NCI-H2196 (cell line): ENCODE results near the gene PLEKHA5.
"Not testable (repeated sequence)": the region's sequence is repeated elsewhere in the genome, so short reads cannot be mapped to it uniquely, and the experiment has no call there.

Source experiments
- DNase-seq: peaks from one replicate; lab custom pipeline; 2025; ENCODE audit not compliant: unreplicated experiment; lab: John Stamatoyannopoulos, UW

The PLEKHA5 gene

GRCh38 chr12:19167708-19168107 is 38.2 kb downstream of the PLEKHA5 start:
- no peak for DNase-seq

GRCh38 chr12:19168644-19169043 is 39.1 kb downstream of the PLEKHA5 start:
- no peak for DNase-seq

GRCh38 chr12:19169222-19169621 is 39.7 kb downstream of the PLEKHA5 start:
- DNase-seq: no peak

- DNase-seq: not testable (repeated sequence)
Observed at GRCh38 chr12:19170286-19170685, 40.8 kb downstream of the PLEKHA5 start.

- no peak for DNase-seq
Observed at GRCh38 chr12:19171731-19172130, 42.2 kb downstream of the PLEKHA5 start.

GRCh38 chr12:19177754-19178153 is 48.2 kb downstream of the PLEKHA5 start:
- no peak for DNase-seq

- DNase-seq: no peak
Observed at GRCh38 chr12:19179986-19180385, 50.5 kb downstream of the PLEKHA5 start.

- DNase-seq: peak; percentile 60
Observed at GRCh38 chr12:19181666-19182426, 52.3 kb downstream of the PLEKHA5 start.

- no peak for DNase-seq
Observed at GRCh38 chr12:19183121-19183838, 53.7 kb downstream of the PLEKHA5 start.

GRCh38 chr12:19185262-19185929 is 55.9 kb downstream of the PLEKHA5 start:
- no peak for DNase-seq

- peak; percentile 61 for DNase-seq
Observed at GRCh38 chr12:19186722-19187661, 57.5 kb downstream of the PLEKHA5 start.

GRCh38 chr12:19189522-19189921 is 60.0 kb downstream of the PLEKHA5 start:
- DNase-seq: no peak

- no peak for DNase-seq
Observed at GRCh38 chr12:19190292-19191031, 60.9 kb downstream of the PLEKHA5 start.

- DNase-seq: no peak
Observed at GRCh38 chr12:19191089-19191488, 61.6 kb downstream of the PLEKHA5 start.

GRCh38 chr12:19191563-19191962 is 62.0 kb downstream of the PLEKHA5 start:
- DNase-seq: no peak

GRCh38 chr12:19192710-19193109 is 63.2 kb downstream of the PLEKHA5 start:
- no peak for DNase-seq

GRCh38 chr12:19194963-19195362 is 65.4 kb downstream of the PLEKHA5 start:
- DNase-seq: no peak

GRCh38 chr12:19196959-19197630 is 67.6 kb downstream of the PLEKHA5 start:
- no peak for DNase-seq

GRCh38 chr12:19198272-19198671 is 68.7 kb downstream of the PLEKHA5 start:
- DNase-seq: no peak

GRCh38 chr12:19199332-19199731 is 69.8 kb downstream of the PLEKHA5 start:
- DNase-seq: no peak
